GM12878 (cell line): Measurements from ENCODE around the gene LIN37. TPM values are rescaled to one million over a fixed set of nuclear protein-coding genes. Genes with fewer than 3 reads are reported as not detected.

ENCODE experiments used
- ATAC-seq: fragments of 200-7000 bp; cut with Tn5 transposase; 3 replicates; pipeline ENCODE4 v1.9.1; 2020; ENCODE audit warnings: mild to moderate bottlenecking, moderate library complexity
- BruUV-seq: library from RNA; stranded (reverse); fragments of 400-500 nt; replicated peaks from 2 replicates; lab custom pipeline; 2021; lab: Mats Ljungman, UMichigan
- CTCF ChIA-PET: fragments of 300-600 bp; sonication (Branson Sonifier 250); formaldehyde crosslinking; extraction: SDS; loops from one replicate; lab custom pipeline; 2021; ENCODE audit warnings: inconsistent platforms; lab: Yijun Ruan, JAX
- POLR2A ChIA-PET: fragments of 350-600 bp; formaldehyde crosslinking; extraction: SDS; loops from one replicate; lab custom pipeline; 2021; ENCODE audit warnings: inconsistent platforms; lab: Charles Lee
- RAD21 ChIA-PET: fragments of 300-600 bp; sonication (Branson Sonifier 250); formaldehyde crosslinking; loops from one replicate; lab custom pipeline; 2023; ENCODE audit warnings: antibody characterized with exemption; ENCODE audit not compliant: unreplicated experiment; lab: Charles Lee
- SMC1A ChIA-PET: fragments of 300-600 bp; sonication (Branson Sonifier 250); formaldehyde crosslinking; loops from one replicate; lab custom pipeline; 2023; ENCODE audit not compliant: unreplicated experiment, uncharacterized antibody; lab: Charles Lee
- DNase-seq: peaks from one replicate; pipeline ENCODE4 v3.0.0-alpha.2; 2011; ENCODE audit warnings: low read depth, low spot score
- FAIRE-seq: peaks from 3 replicates; lab custom pipeline; 2011; peaks lifted over from hg19 to GRCh38; lab: Jason Lieb, UNC
- H2AFZ ChIP-seq: 2 replicates; pipeline ENCODE4 v1.6.0; 2011; ENCODE audit warnings: low read depth, low read length, control low read depth; ENCODE audit not compliant: control insufficient read depth
- H3K27ac ChIP-seq: 2 replicates; pipeline ENCODE4 v1.5.1; 2011; ENCODE audit warnings: control low read depth; ENCODE audit not compliant: control insufficient read depth, insufficient read depth
- H3K27me3 ChIP-seq, 2 experiments: replicated peaks in 1 of 2; 2 replicates each; pipeline versions ENCODE4 v1.6.0 to v1.6.1; 2011; ENCODE audit warnings: low read length in 1 of 2; ENCODE audit not compliant: control insufficient read depth in 2 of 2, insufficient read depth in 2 of 2
- H3K36me3 ChIP-seq, 2 experiments: 2 replicates each; pipeline ENCODE4 v1.5.1; 2011; ENCODE audit warnings: low read length in 1 of 2; ENCODE audit not compliant: control insufficient read depth in 2 of 2, insufficient read depth in 2 of 2
- H3K4me1 ChIP-seq: 2 replicates; pipeline ENCODE4 v1.6.1; 2011; ENCODE audit warnings: mild to moderate bottlenecking, low read length, moderate library complexity, mixed read lengths; ENCODE audit not compliant: control insufficient read depth, insufficient read depth
- H3K4me2 ChIP-seq: 2 replicates; pipeline ENCODE4 v1.6.0; 2011; ENCODE audit warnings: control low read depth; ENCODE audit not compliant: control insufficient read depth, insufficient read depth
- H3K4me3 ChIP-seq: fragments of 200-600 bp; sonication (generic); 2 replicates; pipeline ENCODE4 v1.5.1; 2016
- H3K79me2 ChIP-seq: 2 replicates; pipeline ENCODE4 v1.6.0; 2011; ENCODE audit warnings: low read length; ENCODE audit not compliant: control insufficient read depth, insufficient read depth
- H3K9ac ChIP-seq: 2 replicates; pipeline ENCODE4 v1.8.0; 2011; ENCODE audit warnings: low read length, control low read depth, mixed read lengths; ENCODE audit not compliant: control insufficient read depth, insufficient read depth
- H3K9me3 ChIP-seq: replicated peaks from 3 replicates; pipeline ENCODE4 v1.5.1; 2011; ENCODE audit warnings: mild to moderate bottlenecking, low read length; ENCODE audit not compliant: control insufficient read depth, insufficient read depth
- H4K20me1 ChIP-seq: 2 replicates; pipeline ENCODE4 v1.6.0; 2011; ENCODE audit not compliant: control insufficient read depth, insufficient read depth
- NFYB ChIP-seq: IDR thresholded peaks from 2 replicates; pipeline ENCODE4 v1.6.1; 2011; ENCODE audit warnings: low read depth, mild to moderate bottlenecking, low read length, improper control_type of control experiment, moderate library complexity; ENCODE audit not compliant: insufficient read depth
- RELA ChIP-seq: fragments of 450-650 bp; IDR thresholded peaks from 2 replicates; pipeline ENCODE4 v1.8.0; 2014; ENCODE audit warnings: borderline replicate concordance; ENCODE audit not compliant: partially characterized antibody
- SP1 ChIP-seq: IDR thresholded peaks from one replicate; pipeline ENCODE4 v1.6.1; 2011; ENCODE audit warnings: low read depth, low read length
- WGBS: methylation state at CpG from one replicate; pipeline ENCODE4 v1.1.6; 2016; ENCODE audit warnings: low lambda C conversion rate; ENCODE audit not compliant: insufficient replicate concordance, insufficient coverage; ENCODE audit errors: missing lambda C conversion rate; 5-methylcytosine and 5-hydroxymethylcytosine counted together
- in situ Hi-C: fragments of 300-500 bp; cut with MboI; formaldehyde crosslinking; loops from 9 replicates; pipeline ENCODE4 v1.14.3; 2018; ENCODE audit warnings: mixed read lengths
- intact Hi-C: fragments of 100-400 bp; cut with micrococcal nuclease; formaldehyde crosslinking; loops from one replicate; pipeline ENCODE4 v1.14.2; 2022; ENCODE audit not compliant: unreplicated experiment
- polyA plus RNA-seq, 11 experiments: library from polyadenylated mRNA; depleted of rRNA in 4 of 11; unstranded in 6 of 11; stranded (reverse) in 5 of 11; fragments of >200 nt; fragmentation: Nextera tagmentation in 4 of 11; fragmentation: Illumina TruSeq in 1 of 11; extraction: Ambion mirVana in 4 of 11; extraction: Trizol in 1 of 11; gene quantifications; 1 replicate in 1 of 11; 2 replicates in 10 of 11; pipeline versions ENCODE4 v1.2.1 to v1.2.3, GENCODE V29; 2011 to 2016; ENCODE audit warnings: inconsistent platforms in 2 of 11, missing spikeins in 2 of 11, low read depth in 1 of 11
- total RNA-seq, 4 experiments: library from RNA; depleted of rRNA in 3 of 4; stranded (reverse); fragments of >200 nt in 3 of 4; fragmentation: Illumina TruSeq in 1 of 4; extraction: Trizol in 1 of 4; gene quantifications; 2 replicates each; pipeline versions ENCODE4 v1.2.1 to v1.2.3, GENCODE V29; 2013 to 2021
- TF ChIP-seq, protein P1 (sequence below): fragments of 450-650 bp; IDR thresholded peaks from 2 replicates; pipeline ENCODE4 v1.6.1; 2018; ENCODE audit warnings: borderline replicate concordance, mild to moderate bottlenecking; ENCODE audit not compliant: partially characterized antibody
- TF ChIP-seq, protein P2 (sequence below): IDR thresholded peaks from 2 replicates; pipeline ENCODE4 v1.6.1; 2012; ENCODE audit warnings: mild to moderate bottlenecking, low read depth, low read length

LIN37 gene
- total and polyA plus RNA-seq, 10 of the 15 experiments (the other 5 are each of a cell fraction or from before 2014, with no cell fraction given): 0.69 to 11.9 (median 7.6) TPM

DNA sequence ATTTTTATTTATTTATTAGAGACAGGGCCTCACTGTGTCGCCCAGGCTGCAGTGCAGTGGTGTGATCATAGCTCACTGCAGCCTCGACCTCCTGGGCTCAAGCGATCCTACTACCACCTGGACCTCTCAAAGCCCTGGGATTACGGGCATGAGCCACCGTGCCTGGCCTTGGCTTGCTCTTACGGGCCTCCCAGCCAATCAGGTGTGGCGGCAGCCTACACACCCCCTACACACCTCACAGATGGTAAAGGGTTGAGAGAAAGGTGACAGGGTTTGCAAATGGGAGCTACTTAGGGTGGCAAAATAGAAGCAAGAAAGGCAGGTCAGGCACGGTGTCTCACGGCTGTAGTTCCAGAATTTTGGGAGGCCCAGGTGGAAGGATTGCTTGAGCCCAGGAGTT lies 45.0 kb upstream of the LIN37 start:
- ChIA-PET POLR2A (interaction anchor here (0.5 to 11.9 kb wide), 12 partner anchors 7 to 1667 kb away, joined by 3 to 516 read pairs (median 6); partner anchors contain the start of genes ALKBH6, COX6B1, LIN37 and PSENEN), RAD21 (interaction anchor here (0.8 to 11.0 kb wide), 5 partner anchors 9 to 228 kb away, joined by 3 to 430 read pairs (median 13); no protein-coding TSS in a partner anchor), SMC1A (interaction anchor here (3.0 to 12.3 kb wide), 2 partner anchors 9 to 10 kb away, joined by 12 to 375 read pairs; no protein-coding TSS in a partner anchor), CTCF (interaction anchor here (1.3 to 4.5 kb wide), 4 partner anchors 9 to 48 kb away, joined by 5 to 77 read pairs (median 10); partner anchors contain the start of genes PSENEN and U2AF1L4)
- in situ Hi-C loops (no loop called here), intact Hi-C loops (no loop called here)
- FAIRE-seq (no peak), DNase-seq (no peak), ATAC-seq (no peak)
- BruUV-seq: no TSS peak
- Histone ChIP-seq H3K4me3 (peak overlapping the region; percentile 80; the same call in 1 of the 2 replicates), H3K27me3 (no peaks in the 10 kb centered on the region), H3K36me3 (no peaks in the 10 kb centered on the region), H3K4me2 (peak overlapping the region; percentile 82; the same call in 1 of the 2 replicates), H4K20me1 (no peaks in the 10 kb centered on the region), H3K9ac (peak overlapping the region; percentile 80; the same call in 1 of the 2 replicates), H3K27ac (no peak overlapping the region), H3K9me3 (no peaks in the 10 kb centered on the region), H2AFZ (no peak overlapping the region), H3K4me1 (peaks cover 7% of the 10 kb centered on the region), H3K79me2 (peaks cover 2% of the 10 kb centered on the region; the same call in 1 of the 2 replicates)
- peak; percentile 68 for TF ChIP-seq NFYB
- no peak for TF ChIP-seq RELA
- 58% methylated on average over 9 of the region's 9 CpGs for WGBS

DNA sequence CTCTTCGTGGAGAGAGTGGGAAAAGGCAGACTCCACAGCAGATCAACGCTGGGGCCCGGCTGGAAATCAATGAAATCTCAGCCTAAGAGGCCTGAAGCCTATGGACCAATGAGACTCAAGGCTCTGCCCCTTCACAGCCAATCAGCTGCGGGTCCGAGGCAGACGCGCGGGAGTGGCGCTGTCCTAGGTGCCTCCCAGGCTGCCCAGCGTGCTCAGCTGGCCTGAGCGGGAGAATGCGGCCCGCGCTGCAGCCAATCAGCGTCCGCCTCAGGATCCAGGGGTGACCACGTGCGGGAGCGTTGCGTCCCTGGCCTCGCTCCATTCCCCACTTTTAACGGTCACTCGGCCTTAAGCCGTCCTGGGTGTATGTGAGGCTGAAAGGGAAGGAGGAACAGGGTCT lies 44.2 kb upstream of the LIN37 start, which contains the start of gene ZBTB32:
TSS of gene ZBTB32 (plus strand) at position 341 of the 400 bp plus-strand sequence. CDS start 10,069 bp downstream, outside the sequence.
- POLR2A ChIA-PET: interaction anchor here (11.9 kb wide), 1 partner anchor 6 kb away, joined by 516 read pairs; no protein-coding TSS in a partner anchor
- no peak within 1 kb of the TSS for H2AFZ ChIP-seq
- ATAC-seq: no peak

More for the DNA sequence above, 44.2 kb upstream of the LIN37 start, which contains the start of gene ZBTB32:
- intact Hi-C loops: no loop called here
- WGBS: 69% methylated on average over 24 of the region's 24 CpGs
- Histone ChIP-seq H3K79me2 (peaks cover 2% of the 10 kb centered on the region; the same call in 1 of the 2 replicates), H4K20me1 (no peaks in the 10 kb centered on the region), H3K36me3 (no peaks in the 10 kb centered on the region), H3K27me3 (no peaks in the 10 kb centered on the region), H3K4me2 (no peak within 1 kb of the TSS), H3K9ac (no peak within 1 kb of the TSS), H3K4me3 (peak within 1 kb of the TSS; percentile 80; the same call in 1 of the 2 replicates), H3K9me3 (no peaks in the 10 kb centered on the region), H3K27ac (no peak within 1 kb of the TSS), H3K4me1 (peaks cover 7% of the 10 kb centered on the region)
- BruUV-seq: no TSS peak
- CTCF ChIA-PET: no interaction called here
- DNase-seq (no peak), FAIRE-seq (no peak)
- RAD21 ChIA-PET: interaction anchor here (11.0 kb wide), 1 partner anchor 9 kb away, joined by 430 read pairs; no protein-coding TSS in a partner anchor
- TF ChIP-seq NFYB (peak; percentile 61; the same call in 1 of the 2 replicates), SP1 (peak; percentile 16)
- TF ChIP-seq, protein P1, sequence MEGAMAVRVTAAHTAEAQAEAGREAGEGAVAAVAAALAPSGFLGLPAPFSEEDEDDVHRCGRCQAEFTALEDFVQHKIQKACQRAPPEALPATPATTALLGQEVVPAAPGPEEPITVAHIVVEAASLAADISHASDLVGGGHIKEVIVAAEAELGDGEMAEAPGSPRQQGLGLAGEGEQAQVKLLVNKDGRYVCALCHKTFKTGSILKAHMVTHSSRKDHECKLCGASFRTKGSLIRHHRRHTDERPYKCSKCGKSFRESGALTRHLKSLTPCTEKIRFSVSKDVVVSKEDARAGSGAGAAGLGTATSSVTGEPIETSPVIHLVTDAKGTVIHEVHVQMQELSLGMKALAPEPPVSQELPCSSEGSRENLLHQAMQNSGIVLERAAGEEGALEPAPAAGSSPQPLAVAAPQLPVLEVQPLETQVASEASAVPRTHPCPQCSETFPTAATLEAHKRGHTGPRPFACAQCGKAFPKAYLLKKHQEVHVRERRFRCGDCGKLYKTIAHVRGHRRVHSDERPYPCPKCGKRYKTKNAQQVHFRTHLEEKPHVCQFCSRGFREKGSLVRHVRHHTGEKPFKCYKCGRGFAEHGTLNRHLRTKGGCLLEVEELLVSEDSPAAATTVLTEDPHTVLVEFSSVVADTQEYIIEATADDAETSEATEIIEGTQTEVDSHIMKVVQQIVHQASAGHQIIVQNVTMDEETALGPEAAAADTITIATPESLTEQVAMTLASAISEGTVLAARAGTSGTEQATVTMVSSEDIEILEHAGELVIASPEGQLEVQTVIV: no peak
- TF ChIP-seq, protein P2, sequence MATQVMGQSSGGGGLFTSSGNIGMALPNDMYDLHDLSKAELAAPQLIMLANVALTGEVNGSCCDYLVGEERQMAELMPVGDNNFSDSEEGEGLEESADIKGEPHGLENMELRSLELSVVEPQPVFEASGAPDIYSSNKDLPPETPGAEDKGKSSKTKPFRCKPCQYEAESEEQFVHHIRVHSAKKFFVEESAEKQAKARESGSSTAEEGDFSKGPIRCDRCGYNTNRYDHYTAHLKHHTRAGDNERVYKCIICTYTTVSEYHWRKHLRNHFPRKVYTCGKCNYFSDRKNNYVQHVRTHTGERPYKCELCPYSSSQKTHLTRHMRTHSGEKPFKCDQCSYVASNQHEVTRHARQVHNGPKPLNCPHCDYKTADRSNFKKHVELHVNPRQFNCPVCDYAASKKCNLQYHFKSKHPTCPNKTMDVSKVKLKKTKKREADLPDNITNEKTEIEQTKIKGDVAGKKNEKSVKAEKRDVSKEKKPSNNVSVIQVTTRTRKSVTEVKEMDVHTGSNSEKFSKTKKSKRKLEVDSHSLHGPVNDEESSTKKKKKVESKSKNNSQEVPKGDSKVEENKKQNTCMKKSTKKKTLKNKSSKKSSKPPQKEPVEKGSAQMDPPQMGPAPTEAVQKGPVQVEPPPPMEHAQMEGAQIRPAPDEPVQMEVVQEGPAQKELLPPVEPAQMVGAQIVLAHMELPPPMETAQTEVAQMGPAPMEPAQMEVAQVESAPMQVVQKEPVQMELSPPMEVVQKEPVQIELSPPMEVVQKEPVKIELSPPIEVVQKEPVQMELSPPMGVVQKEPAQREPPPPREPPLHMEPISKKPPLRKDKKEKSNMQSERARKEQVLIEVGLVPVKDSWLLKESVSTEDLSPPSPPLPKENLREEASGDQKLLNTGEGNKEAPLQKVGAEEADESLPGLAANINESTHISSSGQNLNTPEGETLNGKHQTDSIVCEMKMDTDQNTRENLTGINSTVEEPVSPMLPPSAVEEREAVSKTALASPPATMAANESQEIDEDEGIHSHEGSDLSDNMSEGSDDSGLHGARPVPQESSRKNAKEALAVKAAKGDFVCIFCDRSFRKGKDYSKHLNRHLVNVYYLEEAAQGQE: peak; percentile 83
- SMC1A ChIA-PET: interaction anchor here (3.0 to 12.3 kb wide), 2 partner anchors 9 to 10 kb away, joined by 12 to 375 read pairs; no protein-coding TSS in a partner anchor
- in situ Hi-C loops: no loop called here
